Measurements from ENCODE around the gene DPP6. TPM values are rescaled to one million over a fixed set of nuclear protein-coding genes. Genes with fewer than 3 reads are reported as not detected.

Gene DPP6
- total and polyA plus RNA-seq, 2 donors (not counting 1 experiment from before 2014, with no cell fraction given): not detected

DNA sequence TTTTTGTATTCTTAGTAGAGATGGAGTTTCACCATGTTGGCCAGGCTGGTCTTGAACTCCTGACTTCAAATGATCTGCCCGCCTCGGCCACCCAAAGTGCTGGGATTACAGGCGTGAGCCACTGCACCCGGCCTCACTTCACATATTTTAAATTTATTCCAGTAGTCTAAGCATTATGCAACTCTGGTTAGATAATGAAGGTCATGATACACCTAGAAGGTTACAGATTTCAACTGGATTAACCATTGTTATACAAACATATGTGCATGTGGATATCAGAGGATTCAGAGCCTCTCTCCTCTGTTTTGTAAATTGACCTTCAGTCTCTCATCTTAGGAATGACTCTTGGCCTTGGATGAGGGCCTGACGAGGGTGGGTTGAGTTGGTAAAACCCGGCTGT lies 146.3 kb downstream of the DPP6 start:
- Histone ChIP-seq H3K79me2 (ENCODE audit: control insufficient read depth, insufficient read depth, low read length) (no peaks in the 10 kb centered on the region), H3K4me2 (replicated peaks; ENCODE audit: low read depth, low read length, poor library complexity, severe bottlenecking) (no peak overlapping the region), H2AFZ (ENCODE audit: insufficient read depth, low read depth, low read length, poor library complexity, severe bottlenecking) (no peak overlapping the region), H4K20me1 (ENCODE audit: control insufficient read depth, insufficient read depth, low read length, poor library complexity, severe bottlenecking) (no peaks in the 10 kb centered on the region), H3K27me3 (replicated peaks in 1 of 4; ENCODE audit: control extremely low read depth in 1 of 4, control insufficient read depth in 3 of 4, insufficient read depth in 4 of 4, low read length in 3 of 4) (no peaks in the 10 kb centered on the region), H3K27ac (ENCODE audit: low read length in 2 of 2) (no peak overlapping the region), H3K4me1 (ENCODE audit: control insufficient read depth in 2 of 2, insufficient read depth in 2 of 2, low read length in 2 of 2) (no peaks in the 10 kb centered on the region), H3K4me3 (ENCODE audit: control extremely low read depth in 1 of 5, extremely low read depth in 1 of 5, insufficient read depth in 1 of 5, low read depth in 2 of 5, low read length in 4 of 5) (no peak overlapping the region), H3K36me3 (replicated peaks in 1 of 2; ENCODE audit: control extremely low read depth in 1 of 2, control insufficient read depth in 1 of 2, extremely low read depth in 1 of 2, insufficient read depth in 2 of 2, low read length in 1 of 2) (no peaks in the 10 kb centered on the region), H3K9ac (ENCODE audit: low read length) (no peak overlapping the region), H3K9me3 (ENCODE audit: control extremely low read depth in 1 of 3, control insufficient read depth in 2 of 3, insufficient read depth in 1 of 3, low read length in 2 of 3) (peaks cover 0 to 3% (median 0%) of the 10 kb centered on the region in 3 donors)
- ATAC-seq (ENCODE audit: low read depth) (no peak), DNase-seq (no peak)
- ChIA-PET CTCF (no interaction called here), POLR2A (no interaction called here)
- H3K4me3 Mint-ChIP-seq: no peak overlapping the region
- WGBS (ENCODE audit: insufficient coverage): 83% methylated on average over 1 of the region's 6 CpGs
- intact Hi-C loops (cut with micrococcal nuclease): no loop called here
- H3K27me3 Mint-ChIP-seq: no peaks in the 10 kb centered on the region
- TF ChIP-seq, protein P1, sequence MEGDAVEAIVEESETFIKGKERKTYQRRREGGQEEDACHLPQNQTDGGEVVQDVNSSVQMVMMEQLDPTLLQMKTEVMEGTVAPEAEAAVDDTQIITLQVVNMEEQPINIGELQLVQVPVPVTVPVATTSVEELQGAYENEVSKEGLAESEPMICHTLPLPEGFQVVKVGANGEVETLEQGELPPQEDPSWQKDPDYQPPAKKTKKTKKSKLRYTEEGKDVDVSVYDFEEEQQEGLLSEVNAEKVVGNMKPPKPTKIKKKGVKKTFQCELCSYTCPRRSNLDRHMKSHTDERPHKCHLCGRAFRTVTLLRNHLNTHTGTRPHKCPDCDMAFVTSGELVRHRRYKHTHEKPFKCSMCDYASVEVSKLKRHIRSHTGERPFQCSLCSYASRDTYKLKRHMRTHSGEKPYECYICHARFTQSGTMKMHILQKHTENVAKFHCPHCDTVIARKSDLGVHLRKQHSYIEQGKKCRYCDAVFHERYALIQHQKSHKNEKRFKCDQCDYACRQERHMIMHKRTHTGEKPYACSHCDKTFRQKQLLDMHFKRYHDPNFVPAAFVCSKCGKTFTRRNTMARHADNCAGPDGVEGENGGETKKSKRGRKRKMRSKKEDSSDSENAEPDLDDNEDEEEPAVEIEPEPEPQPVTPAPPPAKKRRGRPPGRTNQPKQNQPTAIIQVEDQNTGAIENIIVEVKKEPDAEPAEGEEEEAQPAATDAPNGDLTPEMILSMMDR (IDR thresholded peaks at IDR 0.05): no peak
- no peak for TF ChIP-seq EZH2 (IDR thresholded peaks at IDR 0.05; ENCODE audit: borderline replicate concordance, insufficient read depth, low read depth, low read length, poor library complexity, severe bottlenecking)
- no peak overlapping the region for H3K27ac Mint-ChIP-seq
- no peaks in the 10 kb centered on the region for H3K4me1 Mint-ChIP-seq
- H3K9me3 Mint-ChIP-seq (ENCODE audit: insufficient read depth): peaks cover 4% of the 10 kb centered on the region

DNA sequence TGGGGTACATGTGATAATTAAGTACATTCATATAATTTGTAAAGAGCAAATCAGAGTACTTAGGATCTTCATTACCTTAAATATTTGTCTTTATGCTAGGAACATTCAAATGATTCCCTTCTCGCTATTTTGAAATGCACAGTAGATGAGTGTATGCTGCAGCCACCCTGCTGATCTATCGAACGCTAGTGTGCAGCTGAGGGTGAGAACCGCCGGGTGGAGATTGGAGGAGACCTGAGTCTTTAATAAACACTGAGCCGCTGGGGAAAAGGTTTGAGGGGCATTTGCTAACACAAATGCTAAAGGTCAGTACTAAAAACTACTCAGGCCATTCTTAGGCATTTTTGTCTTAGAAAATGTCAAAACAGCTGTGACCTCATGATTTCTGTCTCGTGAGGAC lies 148.0 kb downstream of the DPP6 start:
- H3K9me3 Mint-ChIP-seq (ENCODE audit: insufficient read depth): peaks cover 2% of the 10 kb centered on the region
- no peak for ATAC-seq (ENCODE audit: low read depth)
- POLR2A ChIA-PET: no interaction called here
- Histone ChIP-seq H3K4me3 (ENCODE audit: control extremely low read depth in 1 of 5, extremely low read depth in 1 of 5, insufficient read depth in 1 of 5, low read depth in 2 of 5, low read length in 4 of 5) (no peak overlapping the region), H4K20me1 (ENCODE audit: control insufficient read depth, insufficient read depth, low read length, poor library complexity, severe bottlenecking) (no peaks in the 10 kb centered on the region), H3K36me3 (replicated peaks in 1 of 2; ENCODE audit: control extremely low read depth in 1 of 2, control insufficient read depth in 1 of 2, extremely low read depth in 1 of 2, insufficient read depth in 2 of 2, low read length in 1 of 2) (no peaks in the 10 kb centered on the region), H3K79me2 (ENCODE audit: control insufficient read depth, insufficient read depth, low read length) (no peaks in the 10 kb centered on the region), H3K27me3 (replicated peaks in 1 of 4; ENCODE audit: control extremely low read depth in 1 of 4, control insufficient read depth in 3 of 4, insufficient read depth in 4 of 4, low read length in 3 of 4) (no peaks in the 10 kb centered on the region), H3K4me1 (ENCODE audit: control insufficient read depth in 2 of 2, insufficient read depth in 2 of 2, low read length in 2 of 2) (no peaks in the 10 kb centered on the region), H3K27ac (ENCODE audit: low read length in 2 of 2) (no peak overlapping the region), H3K4me2 (replicated peaks; ENCODE audit: low read depth, low read length, poor library complexity, severe bottlenecking) (no peak overlapping the region), H3K9me3 (ENCODE audit: control extremely low read depth in 1 of 3, control insufficient read depth in 2 of 3, insufficient read depth in 1 of 3, low read length in 2 of 3) (peaks cover 0 to 3% (median 0%) of the 10 kb centered on the region in 3 donors), H2AFZ (ENCODE audit: insufficient read depth, low read depth, low read length, poor library complexity, severe bottlenecking) (no peak overlapping the region), H3K9ac (ENCODE audit: low read length) (no peak overlapping the region)
- CTCF ChIA-PET: no interaction called here
- no peak for DNase-seq
- H3K27ac Mint-ChIP-seq: no peak overlapping the region
- no peaks in the 10 kb centered on the region for H3K4me1 Mint-ChIP-seq
- intact Hi-C loops (cut with micrococcal nuclease): no loop called here
- 60% methylated on average over 1 of the region's 7 CpGs for WGBS (ENCODE audit: insufficient coverage)
- TF ChIP-seq, protein P1 (IDR thresholded peaks at IDR 0.05): no peak
- TF ChIP-seq EZH2 (IDR thresholded peaks at IDR 0.05; ENCODE audit: borderline replicate concordance, insufficient read depth, low read depth, low read length, poor library complexity, severe bottlenecking): no peak
- no peak overlapping the region for H3K4me3 Mint-ChIP-seq
- H3K27me3 Mint-ChIP-seq: no peaks in the 10 kb centered on the region

Measured in B cell (primary cell).